Frontal cortex (tissue), 4 donors: ENCODE measurements around the gene TWIST2. TPM values are rescaled to one million over a fixed set of nuclear protein-coding genes. Genes with fewer than 3 reads are reported as not detected.

Experiments used
- DNase-seq, 2 donors: peaks; one replicate each; pipeline ENCODE4 v3.0.0; 2012; ENCODE audit warnings: low spot score in 2 of 2
- FAIRE-seq: peaks from 2 replicates; lab custom pipeline; 2012; peaks lifted over from hg19 to GRCh38; lab: Jason Lieb, UNC
- total RNA-seq: library from RNA; depleted of rRNA; stranded (reverse); fragments of >200 nt; gene quantifications from one replicate; pipeline ENCODE4 v1.2.3, GENCODE V29; 2014
- donor health status: control.
- donor health status: control.
- donor health status: control.

TWIST2 gene
- not detected for total RNA-seq

DNA sequence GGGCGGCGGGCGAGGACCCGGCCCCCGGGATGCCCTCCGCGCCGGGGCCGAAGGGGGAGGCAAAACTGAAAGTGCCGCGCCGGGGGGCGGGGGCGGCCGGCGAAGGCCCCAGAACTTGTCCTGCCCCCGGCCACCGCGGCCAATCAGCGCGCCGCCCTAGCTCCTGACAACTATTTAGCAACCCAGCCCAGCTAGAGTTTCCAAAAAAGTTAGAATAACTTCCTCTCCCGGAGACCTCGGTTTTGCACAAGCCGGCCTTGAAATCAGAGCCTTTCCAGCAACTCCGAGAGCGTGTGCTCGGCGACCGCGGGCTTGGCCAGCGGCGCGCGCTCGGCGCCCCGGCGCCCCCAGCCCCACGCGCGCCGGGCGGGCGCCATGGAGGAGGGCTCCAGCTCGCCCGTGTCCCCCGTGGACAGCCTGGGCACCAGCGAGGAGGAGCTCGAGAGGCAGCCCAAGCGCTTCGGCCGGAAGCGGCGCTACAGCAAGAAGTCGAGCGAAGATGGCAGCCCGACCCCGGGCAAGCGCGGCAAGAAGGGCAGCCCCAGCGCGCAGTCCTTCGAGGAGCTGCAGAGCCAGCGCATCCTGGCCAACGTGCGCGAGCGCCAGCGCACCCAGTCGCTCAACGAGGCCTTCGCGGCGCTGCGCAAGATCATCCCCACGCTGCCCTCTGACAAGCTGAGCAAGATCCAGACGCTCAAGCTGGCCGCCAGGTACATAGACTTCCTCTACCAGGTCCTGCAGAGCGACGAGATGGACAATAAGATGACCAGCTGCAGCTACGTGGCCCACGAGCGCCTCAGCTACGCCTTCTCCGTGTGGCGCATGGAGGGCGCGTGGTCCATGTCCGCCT lies at the start of gene TWIST2:
Gene TWIST2, plus strand, starts transcription at position 245 of the 850 bp plus-strand sequence. Its CDS starts 131 bp downstream, at position 376.
- FAIRE-seq = no peak
- peak; percentile 49 to 63 for DNase-seq

DNA sequence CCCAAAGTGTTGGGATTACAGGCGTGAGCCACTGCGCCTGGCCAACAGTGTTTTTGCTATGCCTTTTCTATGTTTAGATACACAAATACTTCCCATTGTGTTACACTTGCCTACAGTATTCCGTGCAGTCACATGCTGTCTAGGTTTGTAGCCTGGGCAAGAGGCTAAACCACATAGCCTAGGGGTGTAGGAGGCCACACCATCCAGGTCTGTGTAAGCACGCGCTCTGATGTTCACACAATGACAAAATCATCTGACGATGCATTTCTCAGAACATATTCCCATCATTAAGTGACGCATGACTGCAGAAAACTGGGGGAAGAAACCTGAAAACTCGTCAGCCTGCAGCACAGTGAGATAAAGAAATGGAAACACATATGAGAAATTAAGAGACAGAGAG lies 46.1 kb upstream of the TWIST2 start:
- FAIRE-seq (no peak), DNase-seq (no peak)

DNA sequence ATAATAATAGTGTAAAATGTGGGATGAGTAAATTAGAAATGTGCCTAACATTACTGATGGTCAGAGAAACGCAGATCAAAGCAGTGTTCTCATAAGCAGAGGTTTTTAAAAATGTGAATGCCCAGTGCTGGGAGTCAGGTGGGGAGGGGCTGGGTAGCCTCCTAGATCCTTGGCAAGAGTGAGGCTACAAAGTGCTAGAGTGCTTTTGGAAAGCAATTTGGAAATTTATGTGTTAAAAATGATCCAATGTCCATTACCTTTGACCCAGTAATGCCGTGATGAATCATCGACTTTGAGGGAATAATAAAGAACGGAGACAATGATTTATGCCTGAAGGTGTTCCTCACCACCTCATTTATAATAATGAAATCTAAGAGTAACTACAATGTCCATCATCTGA lies 44.9 kb upstream of the TWIST2 start:
- FAIRE-seq (no peak), DNase-seq (no peak)

DNA sequence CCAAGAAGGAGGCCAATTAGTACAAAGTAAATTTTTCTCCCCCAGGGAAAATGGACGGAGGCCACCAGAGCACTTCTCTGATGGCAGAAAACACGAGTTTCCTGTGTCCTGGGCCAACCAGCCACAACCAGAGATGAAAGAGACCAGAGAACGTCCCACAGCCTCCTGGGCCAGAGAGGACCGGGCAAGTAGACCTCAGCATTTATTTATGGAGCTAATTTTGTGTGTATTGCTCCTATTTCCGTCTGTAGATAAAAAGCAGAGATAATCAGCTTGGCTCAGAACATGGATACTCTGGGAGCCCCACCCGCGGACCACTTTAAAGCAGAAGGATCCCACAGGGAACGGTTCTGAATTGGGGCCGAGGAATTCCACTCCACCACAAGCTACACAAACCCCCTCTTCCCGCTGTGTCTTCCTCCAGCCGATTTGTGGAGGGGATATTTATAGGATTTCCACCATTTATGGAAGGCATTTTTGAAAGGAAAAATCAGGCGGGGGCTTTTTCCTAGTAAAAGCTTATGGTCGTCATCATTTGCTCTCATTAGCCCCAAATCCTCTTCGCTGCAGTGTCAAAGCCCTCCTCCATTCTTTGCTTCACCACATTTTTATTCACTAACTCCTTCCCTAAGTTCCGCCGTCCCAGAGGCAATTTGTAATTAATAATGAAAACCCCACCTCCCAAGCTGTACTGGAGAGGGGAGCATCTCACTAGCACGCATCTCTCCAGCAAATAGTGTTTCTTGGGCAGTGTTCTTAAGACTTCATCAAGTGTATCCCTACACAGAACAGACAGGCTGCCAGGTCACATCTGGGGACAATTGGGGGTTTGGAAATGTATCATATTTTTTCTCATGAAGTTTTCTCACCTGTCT lies 43.7 kb upstream of the TWIST2 start:
- DNase-seq (no peak), FAIRE-seq (no peak)

DNA sequence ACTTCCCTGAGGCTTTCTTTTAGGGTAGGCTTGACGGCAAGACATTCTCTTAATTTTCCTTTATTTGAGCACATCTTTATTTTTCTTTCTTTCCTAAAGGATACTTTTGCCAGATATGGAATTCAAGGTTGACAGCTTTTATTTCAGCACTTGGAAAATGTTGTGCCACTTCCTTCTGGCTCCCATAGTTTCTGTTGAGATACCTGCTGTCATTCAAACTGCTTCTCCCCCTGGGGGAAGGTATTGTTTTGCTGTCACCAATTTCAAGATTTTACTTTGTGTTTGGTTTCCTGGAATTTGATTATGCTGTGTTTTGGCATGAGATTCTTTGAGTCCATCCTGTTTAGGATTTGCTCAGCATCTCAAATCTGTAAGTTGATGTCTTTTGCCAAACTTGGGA lies 39.1 kb upstream of the TWIST2 start:
- FAIRE-seq = no peak
- no peak for DNase-seq

DNA sequence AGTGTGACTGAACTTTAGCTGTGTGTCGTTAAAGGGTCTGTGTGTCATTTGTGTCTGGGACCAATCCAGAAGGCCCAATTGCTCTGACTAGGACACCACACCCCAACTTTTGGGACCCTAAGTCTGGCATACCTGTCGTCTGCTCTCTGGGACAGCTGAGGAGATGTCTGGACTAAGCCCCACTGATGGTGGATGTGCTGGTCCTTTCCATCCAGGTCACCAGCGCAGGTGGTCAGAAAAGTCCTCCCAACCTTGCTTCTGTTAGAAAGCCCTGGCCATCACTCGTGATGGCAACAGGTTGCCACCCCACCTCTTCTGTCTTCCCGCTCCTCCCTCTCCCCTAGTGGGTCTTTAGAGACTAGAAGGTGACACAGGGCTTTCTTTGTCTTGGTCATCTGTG lies 37.6 kb upstream of the TWIST2 start:
- FAIRE-seq = no peak
- no peak for DNase-seq

DNA sequence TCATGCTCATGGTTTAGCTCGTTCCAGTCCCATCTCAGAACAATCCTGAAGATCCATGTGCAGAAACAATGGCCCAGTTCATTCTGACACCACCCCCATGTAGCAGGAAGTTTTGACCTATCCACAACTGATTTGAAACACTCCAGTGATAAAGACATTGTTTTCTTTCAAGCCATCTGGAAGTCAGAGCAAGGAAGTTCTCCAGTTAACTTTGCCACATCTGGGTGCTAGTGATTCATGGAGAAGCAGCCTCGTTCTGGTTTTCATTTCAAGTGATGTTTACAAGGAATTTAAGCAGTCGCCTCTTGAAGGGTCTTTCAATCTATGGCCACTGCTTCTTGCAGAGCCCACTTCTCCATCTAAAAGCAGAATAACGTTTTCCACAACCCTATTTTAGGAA lies 36.6 kb upstream of the TWIST2 start:
- DNase-seq = no peak
- FAIRE-seq = no peak

DNA sequence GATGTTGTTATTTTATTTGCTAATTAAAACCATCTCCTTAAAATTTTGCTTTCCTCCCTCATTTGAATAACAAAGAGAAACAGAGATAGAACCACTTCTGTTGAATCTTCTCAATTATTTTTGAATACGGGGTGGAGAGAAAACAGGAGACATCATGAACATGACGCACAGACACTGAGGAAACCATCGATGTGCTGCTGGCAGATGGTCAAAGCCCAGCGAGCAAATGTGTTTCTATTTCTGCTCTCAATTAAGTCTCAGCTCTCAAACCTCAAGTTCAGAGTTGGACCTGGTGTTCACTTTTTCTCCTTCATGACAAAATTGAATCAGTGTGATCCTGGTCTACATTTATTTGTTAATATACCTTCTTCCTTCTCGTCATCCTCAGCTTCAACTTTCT lies 36.1 kb upstream of the TWIST2 start:
- no peak for FAIRE-seq

DNA sequence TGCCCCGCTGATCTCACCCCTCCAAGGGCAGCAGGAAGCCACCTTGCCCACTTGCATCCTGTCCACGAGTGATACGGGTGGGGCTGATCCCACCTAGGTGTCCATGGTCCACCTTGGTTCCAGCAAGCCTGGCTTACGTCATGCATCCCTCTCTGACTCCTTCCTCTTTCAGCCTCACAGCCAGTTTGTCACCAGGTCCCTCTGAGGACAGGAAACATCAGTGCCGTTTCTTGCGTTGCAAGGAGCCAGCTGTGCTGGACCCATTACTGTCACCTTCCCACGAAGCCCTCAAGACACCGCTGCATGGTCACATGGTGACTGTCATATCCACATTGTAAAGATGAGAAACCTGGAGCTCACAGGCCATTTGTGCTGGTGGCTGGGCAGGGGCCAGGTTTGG lies 34.8 kb upstream of the TWIST2 start:
- DNase-seq = no peak
- FAIRE-seq = no peak

More for the DNA sequence above, 36.1 kb upstream of the TWIST2 start:
- no peak for DNase-seq

DNA sequence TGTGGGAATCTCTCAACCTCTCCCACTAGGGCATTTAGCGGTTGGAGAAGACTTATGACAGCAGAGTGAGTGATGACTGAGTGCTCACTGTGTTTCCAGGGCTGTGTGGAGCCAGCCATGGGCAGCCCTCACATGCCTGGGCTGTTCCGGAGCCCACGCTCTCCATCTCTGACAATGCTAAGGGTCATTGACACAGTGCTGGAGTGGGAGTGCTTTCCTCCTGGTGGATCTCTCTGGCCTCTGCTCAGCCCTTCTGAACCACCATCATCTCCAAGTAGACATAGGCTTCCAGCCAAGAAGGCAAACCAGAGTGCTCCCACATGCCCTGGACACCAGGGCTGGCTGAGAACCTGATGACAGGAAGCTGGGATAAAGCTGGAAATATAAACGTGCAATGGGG lies 33.1 kb upstream of the TWIST2 start:
- DNase-seq (no peak), FAIRE-seq (no peak)

DNA sequence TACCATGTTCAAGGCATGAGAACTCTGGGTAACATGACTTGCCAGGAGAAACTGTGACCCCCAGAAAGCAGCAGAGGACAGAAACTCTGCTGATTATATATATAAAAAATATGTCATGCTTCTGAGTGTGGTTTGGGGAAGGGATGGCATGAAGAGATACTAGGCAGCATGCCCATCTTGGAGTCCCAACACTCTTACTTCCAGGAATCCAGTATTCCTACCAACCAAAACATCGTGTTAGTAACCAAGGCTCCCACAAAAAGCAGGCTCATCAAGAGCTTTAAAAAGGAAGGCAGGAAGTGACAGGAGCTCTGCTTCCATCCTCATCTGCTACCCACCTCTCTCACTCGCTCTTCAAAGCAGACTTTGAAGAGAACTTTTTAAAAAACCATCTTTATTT lies 31.6 kb upstream of the TWIST2 start:
- FAIRE-seq = no peak
- no peak for DNase-seq

DNA sequence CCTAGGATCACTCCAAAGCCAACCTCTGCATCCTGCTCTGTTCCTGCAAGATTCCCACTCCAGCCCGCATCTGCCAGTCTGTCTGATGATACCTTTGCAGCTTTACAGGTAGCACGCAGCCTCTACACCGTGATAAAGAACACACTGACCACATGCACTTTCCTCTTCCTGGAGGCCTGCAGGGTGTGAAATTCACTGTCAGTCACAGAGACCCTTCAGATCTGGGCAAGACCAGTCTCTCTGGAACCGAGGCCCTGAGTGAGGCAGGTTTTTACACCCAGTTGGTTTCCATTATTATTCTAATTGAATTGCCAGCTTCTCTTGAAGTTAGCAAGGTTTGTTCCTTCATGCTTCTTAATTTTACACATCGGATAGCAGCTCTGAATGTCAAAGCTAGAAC lies 30.5 kb upstream of the TWIST2 start:
- FAIRE-seq (no peak), DNase-seq (no peak)

DNA sequence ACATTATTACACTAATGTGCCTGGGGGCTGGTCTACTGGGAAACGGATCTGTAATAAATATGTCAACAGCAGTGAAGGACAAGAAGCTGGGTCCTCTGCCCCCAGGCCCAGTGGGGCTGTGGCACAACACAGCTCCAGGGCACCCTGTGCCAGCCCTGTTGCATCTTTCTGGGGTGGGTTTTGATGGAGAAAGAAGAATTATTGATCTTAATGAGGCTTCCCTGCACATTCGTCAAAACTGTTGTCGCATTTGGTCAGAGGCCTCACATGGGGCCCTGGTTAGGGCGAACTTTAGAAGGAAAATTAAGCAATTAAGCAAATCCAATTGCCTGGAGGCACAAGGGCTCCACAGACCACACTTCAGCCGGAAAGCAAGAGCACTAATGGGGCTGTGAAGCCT lies 30.0 kb upstream of the TWIST2 start:
- FAIRE-seq = no peak
- DNase-seq = no peak

DNA sequence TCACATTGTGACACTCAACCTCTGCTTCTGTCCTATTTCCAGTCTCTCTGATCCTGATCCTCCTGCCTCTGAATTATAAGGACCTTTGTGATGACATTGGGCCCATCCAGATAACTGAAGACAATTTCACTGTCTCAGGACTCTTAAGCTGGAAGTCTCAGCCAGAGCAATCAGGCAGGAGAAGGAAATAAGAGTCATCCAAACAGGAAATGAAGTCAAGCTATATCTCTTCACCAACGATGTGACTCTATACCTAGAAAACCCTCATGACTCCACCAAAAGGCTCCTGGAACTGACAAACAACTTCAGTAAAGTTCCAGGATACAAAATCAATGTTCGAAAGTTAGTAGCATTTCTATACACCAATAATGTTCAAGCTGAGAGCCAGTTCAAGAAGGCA lies 29.3 kb upstream of the TWIST2 start:
- no peak for FAIRE-seq
- no peak for DNase-seq

DNA sequence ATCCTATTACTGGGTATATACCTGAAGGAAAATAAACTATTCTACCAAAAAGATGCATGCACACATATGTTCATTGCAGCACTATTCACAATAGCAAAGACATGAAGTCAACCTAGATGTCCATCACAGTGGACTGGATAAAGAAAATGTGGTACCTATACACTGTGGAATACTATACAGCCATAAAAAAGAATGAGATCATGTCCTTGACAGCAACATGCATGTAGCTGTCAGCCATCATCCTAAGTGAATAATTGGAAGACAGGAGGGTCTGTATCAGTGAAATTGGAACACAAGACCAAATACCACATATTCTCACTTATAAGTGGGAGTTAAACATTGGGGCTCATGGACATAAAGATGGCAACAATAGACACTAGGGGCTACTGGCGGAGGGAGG lies 27.7 kb upstream of the TWIST2 start:
- DNase-seq (no peak), FAIRE-seq (no peak)

DNA sequence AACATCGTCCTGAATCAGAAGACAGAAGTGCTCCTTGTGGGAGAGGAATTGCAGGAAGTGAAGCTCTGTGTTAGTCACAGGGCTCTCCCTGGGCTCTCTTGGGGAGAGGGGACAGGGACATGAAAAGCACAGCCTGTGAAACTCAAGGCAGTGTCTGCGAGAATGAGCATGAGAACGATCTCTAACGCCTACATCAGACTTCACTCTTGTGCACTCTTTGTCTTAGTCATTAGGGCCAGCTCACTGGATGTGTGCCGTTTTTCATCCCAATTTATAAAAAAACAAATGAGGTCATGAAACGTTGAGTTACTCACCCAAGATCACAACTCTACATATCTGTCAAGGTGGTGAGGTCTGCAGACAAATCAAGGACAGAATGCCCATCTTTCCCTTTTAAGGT lies 27.0 kb upstream of the TWIST2 start:
- DNase-seq (no peak), FAIRE-seq (no peak)

DNA sequence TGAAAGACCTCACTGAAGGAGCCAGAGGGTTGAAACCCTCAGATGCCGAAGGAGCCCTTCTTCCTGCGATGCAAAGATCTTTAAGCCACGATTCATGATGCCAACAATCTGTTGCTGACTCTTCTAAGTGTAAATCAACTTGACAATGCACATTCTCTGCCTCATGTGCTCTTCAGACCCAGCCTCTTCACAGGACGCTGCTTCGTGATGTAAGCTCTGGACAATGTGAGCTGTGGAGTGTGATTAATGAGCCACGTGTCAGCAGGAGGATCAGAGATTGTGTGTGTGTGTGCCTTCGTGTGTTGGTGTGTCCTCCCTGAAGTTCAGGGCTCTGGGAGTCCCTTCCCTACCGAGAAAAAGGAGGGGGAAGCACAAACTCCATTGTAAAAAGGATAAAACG lies 26.5 kb upstream of the TWIST2 start:
- no peak for DNase-seq
- no peak for FAIRE-seq

DNA sequence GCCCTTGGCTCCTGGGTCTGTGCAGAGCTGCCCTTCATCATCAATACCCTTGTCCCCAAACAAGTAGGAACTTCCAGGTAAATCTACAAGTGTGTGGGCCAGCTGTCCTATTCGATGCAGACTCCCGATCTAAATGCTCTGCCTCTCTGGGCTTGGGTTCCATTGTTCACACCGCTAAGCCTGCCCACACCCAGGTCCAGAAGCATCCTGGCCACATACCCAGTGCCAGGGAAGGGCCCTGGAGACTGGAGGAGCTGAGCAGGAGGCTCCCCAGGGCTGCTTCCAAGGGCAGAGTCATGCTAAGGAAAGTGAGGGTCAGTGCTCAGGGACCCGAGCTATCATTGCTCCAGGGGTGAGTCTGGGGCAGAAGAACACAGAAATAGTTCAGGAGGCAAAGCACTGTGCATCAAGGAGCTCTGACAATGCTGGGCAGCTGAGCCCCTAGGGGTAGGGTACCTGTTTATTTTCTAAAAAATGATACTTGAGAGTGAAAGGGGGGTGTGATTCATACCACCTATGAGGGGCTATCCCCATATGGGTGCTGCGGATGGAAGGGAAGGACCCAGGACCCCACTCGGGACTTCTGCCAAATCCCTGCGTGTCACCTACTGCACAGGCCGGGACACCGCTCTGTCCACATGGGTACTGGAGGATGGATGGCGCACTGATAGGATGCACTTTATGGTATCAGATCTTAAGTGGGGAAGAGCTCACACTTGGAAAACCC lies 25.8 kb upstream of the TWIST2 start:
- FAIRE-seq = no peak

DNA sequence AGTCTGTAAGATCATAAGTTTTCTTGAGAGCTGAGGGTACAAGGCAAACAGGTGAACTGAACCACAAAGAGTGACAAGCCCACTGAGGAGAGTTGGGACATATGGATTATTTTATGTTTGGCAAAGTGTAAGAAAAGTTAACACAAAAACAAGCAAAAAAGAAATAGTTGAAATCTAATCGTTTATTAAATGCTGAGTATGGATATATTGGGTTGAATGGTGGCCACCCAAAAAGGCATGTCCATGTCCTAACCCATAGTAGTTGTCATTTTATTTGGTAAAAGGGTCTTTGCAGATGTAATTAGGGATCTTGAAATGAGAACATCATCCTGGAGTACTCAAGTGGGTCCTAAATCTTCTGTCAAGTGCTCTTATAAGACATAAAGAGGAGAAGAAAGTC lies 24.9 kb upstream of the TWIST2 start:
- DNase-seq = no peak
- FAIRE-seq = no peak

More for the DNA sequence above, 25.8 kb upstream of the TWIST2 start:
- no peak for DNase-seq

DNA sequence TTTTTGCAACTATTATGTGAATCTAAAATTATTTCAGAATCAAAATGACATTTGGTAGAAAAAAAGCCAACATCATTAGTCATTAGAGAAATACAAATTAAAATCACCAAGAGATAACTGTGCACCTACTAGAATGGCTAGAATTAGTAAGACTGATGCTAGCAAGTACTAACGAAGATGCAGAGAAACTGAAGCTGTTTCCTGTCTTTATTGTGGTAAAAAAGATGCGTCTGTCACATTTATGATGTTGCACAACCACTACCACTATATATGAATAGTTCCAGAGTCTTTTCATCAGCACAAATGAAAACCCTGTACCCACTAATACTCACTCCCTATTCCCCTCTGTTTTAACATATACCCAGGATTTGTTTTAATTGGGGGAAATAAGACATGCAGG lies 16.7 kb upstream of the TWIST2 start:
- no peak for DNase-seq
- FAIRE-seq = no peak
